T-helper 22 cell (primary cell): ENCODE results near the gene RENBP.
A peak's percentile ranks its signal among the peaks of the same experiment; 100 is the strongest.

Experiments used
- DNase-seq: peaks from one replicate; pipeline ENCODE4 v3.0.0-alpha.2; 2020; ENCODE audit warnings: low read depth

The RENBP gene

DNA sequence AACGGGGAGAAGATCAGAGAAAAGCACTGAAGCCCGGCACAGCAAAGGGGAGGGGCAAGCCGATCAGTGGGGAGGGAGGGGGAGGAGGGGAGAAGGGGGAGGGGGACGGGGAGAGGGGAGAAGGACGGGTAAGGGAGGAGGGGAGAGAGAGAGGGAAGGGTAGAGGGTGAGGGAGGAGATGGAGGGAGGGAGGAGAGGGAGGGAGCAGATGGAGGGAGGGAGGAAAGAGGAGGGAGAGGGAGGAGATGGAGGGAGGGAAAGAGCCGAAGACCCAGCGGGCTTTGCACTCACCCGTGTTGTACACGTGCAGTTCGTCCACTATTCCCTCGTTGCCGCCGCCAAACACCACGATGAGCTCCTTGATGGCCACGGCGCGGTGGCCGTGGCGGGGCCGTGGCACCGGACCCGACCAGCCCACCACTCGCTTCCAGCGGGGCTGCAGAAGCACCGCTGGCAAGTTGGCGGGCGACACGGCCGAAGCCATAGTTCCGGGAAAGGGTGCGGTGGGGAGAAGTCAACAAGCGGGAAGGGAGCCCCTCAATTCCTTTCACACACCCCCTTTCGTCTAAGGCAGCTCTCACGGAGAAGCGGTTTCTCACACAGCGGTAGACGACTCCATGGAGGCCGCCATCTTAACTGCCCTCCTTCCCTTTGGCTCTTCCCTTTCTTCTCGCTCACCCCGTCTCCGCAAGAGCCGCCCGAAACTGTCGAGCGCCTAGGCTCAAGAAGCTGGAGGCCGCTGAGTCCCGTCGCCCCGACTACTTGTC is 26.1 kb upstream of the RENBP start:
- peak; percentile 34 for DNase-seq

DNA sequence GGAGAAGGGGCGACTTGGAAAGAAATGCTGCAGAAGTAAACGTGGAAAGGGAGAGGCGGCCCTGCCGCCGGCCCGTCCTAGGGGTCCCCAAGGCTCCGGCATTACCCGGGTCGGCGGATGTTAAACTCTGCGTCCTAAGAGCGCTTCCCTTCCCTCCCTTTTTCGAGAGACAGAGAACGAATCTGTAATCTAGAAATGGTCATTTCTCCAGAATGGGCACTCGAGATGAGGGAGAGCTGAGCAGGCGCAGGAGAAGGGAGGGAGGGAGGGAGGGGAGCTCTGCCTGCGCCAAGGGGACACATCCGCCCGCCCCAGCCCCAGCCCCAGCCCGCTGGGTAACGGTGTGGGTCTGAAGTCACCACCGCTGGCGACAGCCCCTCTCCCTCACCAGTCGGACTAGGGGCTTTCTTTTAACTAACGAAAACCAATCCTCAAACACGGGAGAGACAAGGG is 25.5 kb upstream of the RENBP start:
- no peak for DNase-seq

DNA sequence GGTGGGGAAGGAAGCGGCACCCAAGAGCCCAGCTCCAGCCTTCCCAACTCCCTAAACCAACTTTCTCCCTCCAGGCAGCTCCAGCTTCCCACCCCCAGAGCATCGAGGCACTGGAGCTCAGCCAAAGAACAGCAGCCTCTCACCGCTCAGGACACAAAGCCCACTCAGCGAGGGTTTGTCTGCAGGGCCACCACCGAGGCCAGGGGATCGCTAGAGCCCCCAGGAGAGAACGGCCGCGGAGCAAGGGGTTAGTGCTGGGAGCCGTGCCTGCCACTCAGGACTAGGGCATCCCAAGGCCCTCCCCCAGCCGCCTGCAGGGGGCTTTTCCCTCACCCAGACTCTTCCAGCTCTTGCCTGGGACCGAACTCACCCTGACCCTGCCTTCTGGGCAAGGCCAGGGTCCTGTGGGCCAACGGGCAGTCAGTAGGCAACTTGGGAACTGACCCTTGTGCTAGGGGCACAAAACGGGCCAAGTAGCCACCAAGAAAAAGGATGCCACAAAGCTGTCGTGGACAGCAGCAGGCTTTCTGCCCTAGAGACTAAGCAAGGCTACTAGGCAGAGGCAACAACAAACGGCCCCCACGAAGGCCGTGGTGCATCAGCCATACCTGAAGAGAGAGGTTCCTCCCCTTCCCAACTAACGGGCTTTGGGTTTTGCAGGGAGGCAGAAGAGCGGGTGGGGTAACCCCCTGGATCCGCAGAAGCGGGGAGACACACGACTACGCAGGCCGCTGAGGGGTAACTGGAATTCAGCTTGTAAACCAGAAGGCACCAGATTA is 24.9 kb upstream of the RENBP start:
- DNase-seq, result no peak

DNA sequence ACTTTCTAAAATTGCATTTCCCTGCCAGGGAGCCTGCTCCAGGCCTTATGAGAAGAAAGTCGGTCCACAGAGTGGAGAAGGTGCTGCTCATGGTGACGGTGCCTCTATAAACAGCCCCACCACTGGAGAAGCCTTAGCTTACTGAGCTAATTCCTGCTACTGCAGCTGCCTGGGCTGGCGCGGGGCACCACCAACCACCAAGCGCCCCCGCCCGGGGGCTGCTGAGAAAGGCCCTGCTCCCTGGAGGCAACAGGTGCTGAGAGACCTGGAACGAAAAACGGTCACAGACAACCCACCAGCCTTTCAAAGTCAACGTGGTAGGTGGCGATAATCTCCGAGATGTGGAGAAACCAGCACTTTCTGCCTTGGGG is 24.3 kb upstream of the RENBP start:
- DNase-seq, result no peak

GRCh38 chrX:153968255-153968654 is 23.8 kb upstream of the RENBP start:
- DNase-seq, result no peak

DNA sequence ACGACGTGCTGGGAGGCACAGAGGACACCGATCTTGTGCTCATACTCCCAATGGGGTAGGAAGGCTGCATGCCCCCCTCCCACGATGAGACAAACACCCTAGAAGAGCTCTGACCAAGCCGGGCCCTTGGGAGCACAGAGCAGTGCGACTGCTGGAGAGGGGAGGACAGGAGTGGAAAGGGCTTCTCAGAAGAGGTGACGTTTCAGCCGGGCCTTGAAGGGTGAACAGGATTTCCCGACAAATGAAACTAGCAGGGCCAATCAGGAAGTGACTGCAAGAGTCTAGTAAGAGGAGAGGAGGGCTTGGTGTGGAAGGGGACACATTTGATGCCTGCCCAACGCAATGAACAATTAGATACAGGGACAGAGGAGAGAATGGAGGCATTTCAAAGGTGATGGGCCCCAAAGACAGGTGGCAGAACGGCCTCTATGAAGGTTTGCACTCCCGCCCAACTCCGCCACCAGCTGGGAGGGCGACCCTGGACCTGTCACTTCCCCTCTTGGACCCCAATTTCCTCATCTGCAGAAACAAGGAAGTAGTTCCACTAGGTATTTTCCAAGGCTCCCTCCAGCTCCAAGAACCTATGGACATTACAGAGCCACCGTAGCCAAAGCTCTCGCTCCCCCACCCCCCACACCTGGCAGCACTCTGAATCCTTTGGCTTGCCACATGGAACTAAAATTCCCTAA is 23.2 kb upstream of the RENBP start:
- no peak for DNase-seq

GRCh38 chrX:153966841-153967535 is 22.5 kb upstream of the RENBP start:
- DNase-seq, result no peak

DNA sequence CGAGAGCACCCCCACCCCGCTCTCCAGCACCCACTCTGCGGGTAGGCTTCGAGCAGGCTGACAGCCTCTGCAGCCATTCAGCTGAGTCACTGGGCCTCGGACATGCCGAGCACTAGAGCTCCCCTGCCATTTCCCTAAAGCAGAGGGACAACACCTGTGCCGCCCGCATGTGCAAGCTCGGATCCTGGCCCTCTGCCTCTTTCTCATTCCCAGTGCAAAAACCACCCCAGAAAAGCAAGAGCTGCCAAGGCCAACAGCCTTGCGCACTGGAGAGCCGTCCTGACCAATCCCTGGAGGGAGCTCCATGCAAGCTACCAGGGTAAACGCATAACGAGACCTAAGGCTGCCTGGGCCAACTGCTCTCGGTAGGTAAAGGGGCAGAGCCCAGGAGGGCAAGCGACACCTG is 21.8 kb upstream of the RENBP start:
- no peak for DNase-seq

GRCh38 chrX:153965406-153965805 is 21.0 kb upstream of the RENBP start:
- no peak for DNase-seq

GRCh38 chrX:153964105-153964504 is 19.7 kb upstream of the RENBP start:
- DNase-seq, result no peak

GRCh38 chrX:153963546-153963945 is 19.1 kb upstream of the RENBP start:
- DNase-seq, result no peak

DNA sequence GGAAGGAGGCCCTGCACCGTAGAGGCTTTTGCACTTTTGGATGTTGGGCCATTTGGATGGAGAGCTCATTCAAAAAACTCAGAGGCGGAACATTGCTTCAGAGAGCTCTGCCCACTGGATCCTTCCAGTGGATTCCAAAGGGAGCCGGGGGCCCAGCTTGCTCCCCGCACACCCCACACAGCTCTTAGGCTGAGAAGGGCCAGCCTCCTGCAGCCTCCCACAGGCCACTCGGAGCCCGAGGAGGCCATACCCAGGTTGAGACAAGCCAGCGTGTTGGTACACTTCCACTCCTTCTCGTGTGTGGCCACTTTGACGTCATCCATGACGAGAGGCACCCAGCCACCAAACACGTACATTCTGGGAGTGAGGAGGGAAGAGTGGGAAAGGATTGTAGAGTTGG is 16.8 kb upstream of the RENBP start:
- DNase-seq, result no peak

DNA sequence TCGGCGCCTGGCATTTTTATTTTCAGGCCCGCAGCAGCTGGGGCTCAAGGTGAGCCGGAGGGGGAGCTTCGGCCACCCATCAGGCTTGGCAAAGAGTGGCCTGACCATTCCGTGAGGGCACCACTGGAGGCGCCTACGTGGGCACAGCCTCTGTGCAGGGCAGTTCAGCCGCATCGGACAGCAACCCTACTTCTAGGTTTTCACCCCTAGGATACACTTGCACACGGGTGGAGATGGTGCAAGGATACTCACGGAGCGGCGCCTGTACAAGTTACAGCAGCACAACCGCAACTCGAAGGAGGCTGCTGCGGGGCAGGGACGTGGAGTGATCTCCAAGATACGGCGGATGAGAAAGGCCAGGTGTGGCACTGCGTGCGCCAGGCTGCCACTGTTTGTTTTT is 16.3 kb upstream of the RENBP start:
- DNase-seq, result no peak

GRCh38 chrX:153960077-153960476 is 15.6 kb upstream of the RENBP start:
- no peak for DNase-seq

DNA sequence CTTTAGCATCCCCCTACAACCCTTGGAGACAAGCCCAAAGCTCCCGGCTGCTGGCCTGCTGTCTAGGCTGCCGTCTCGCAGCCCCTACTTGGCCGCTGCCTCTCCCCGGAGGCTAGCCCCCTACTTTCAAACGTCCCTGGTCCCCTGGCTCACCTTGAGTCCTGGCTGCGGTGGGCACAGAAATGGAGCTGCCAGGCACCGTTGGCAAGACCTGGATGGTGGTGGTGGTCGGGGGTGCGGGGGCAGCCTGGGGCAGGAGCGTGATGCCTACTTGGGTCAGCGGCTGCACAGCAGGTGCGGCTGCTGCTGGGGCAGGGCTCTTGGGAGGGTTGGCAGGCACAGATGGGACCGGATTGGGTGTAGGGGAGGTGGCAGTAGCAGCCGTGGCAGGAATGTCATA is 15.2 kb upstream of the RENBP start:
- no peak for DNase-seq

GRCh38 chrX:153958605-153959004 is 14.2 kb upstream of the RENBP start:
- DNase-seq, result no peak

GRCh38 chrX:153957224-153957623 is 12.8 kb upstream of the RENBP start:
- no peak for DNase-seq

DNA sequence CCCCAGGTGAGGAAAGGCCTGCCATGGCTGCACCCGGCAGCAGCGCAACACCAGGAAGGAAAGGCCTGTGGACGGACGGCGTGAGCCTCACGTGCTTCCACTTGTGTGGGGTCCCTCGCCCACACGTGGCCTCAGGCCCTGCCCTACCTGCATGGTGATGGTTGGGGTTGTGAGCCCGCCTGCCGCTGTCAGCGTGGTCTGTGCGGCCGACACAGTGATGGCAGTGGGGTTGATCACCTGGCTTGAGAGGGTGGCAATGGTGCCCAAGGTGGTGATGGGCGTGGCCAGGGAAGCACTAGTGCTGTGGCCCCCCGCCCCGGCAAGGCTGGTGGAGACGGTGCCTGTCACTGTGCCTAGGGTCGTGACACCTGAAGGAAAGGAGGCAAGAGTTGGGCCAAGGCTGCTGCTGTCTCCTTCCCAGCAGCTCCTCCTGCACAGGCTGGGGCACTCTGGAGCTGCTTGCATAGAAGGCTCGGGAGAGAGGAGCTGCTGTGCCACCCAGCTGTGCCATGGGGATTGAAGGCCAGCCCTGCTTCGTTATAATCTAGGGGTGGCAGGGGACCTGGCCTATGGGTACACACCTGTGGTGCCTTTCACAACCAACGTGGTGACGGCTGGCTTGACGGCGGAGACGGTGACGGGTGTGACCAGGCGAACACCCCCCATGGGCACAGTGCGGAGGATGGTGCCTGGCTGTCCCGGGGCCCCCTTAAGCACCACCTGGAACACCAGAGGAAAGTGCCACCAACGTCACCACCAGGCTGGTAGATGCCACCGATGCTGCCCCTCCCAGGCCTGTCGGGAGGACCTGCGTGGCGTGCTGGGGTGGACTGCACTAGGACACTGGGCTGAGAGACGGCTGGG is 11.8 kb upstream of the RENBP start:
- no peak for DNase-seq

- DNase-seq, result no peak
Measured at GRCh38 chrX:153955228-153955732, 10.8 kb upstream of the RENBP start.

- no peak for DNase-seq
Measured at GRCh38 chrX:153954558-153955227, 10.2 kb upstream of the RENBP start.
